NCI-H146 treated with DMSO at 0.1 percent for 48 hours (cell line): ENCODE results near the gene FANCI.
"Not testable (repeated sequence)": the region's sequence is repeated elsewhere in the genome, so short reads cannot be mapped to it uniquely, and the experiment has no call there.

Experiments used
- DNase-seq: peaks from one replicate; lab custom pipeline; 2025; ENCODE audit not compliant: unreplicated experiment; lab: John Stamatoyannopoulos, UW

Gene FANCI

DNA sequence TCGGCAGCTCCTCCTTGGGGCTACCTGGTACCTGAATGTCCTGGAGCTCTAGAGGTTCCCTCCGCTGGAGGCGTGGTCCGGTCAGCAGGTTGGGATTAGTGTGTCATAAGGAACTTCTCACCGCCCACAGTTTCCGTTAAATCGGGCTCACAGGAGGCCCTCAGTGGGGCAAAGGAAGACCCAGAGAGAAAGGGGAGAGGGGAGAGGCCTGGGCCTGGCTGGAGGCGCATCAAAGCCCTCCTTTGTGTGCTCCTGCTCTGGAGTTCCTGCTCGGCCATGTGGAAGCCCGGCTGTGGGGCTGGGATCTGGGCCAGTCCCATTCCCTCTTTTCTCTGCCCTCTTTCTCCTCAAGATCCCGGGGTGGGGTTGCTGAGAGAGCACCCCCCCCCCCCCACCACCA, 22.2 kb upstream of the FANCI start, which contains the start of gene RLBP1:
TSS of gene RLBP1 (minus strand) at position 37 of the 400 bp plus-strand sequence. CDS start 2,604 bp downstream, outside the sequence.
- no peak for DNase-seq

DNA sequence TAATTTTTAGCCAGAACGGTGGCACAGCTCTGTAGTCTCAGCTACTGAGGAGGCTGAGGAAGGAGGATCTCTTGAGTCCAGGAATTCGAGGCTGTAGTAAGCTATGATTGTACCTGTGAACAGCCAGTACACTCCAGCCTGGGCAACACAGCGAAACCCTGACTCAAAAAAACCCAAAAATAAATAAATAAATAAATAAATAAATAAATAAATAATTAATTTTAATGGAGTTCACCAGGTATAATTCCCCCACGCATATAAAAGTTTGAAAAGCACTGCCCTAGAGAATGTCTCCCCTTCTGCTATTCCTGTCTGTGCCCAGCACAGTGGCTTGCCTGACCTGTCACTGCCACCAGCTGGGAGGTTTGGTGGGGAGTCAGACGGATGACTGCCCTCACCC, 18.2 kb upstream of the FANCI start:
- no peak for DNase-seq

DNA sequence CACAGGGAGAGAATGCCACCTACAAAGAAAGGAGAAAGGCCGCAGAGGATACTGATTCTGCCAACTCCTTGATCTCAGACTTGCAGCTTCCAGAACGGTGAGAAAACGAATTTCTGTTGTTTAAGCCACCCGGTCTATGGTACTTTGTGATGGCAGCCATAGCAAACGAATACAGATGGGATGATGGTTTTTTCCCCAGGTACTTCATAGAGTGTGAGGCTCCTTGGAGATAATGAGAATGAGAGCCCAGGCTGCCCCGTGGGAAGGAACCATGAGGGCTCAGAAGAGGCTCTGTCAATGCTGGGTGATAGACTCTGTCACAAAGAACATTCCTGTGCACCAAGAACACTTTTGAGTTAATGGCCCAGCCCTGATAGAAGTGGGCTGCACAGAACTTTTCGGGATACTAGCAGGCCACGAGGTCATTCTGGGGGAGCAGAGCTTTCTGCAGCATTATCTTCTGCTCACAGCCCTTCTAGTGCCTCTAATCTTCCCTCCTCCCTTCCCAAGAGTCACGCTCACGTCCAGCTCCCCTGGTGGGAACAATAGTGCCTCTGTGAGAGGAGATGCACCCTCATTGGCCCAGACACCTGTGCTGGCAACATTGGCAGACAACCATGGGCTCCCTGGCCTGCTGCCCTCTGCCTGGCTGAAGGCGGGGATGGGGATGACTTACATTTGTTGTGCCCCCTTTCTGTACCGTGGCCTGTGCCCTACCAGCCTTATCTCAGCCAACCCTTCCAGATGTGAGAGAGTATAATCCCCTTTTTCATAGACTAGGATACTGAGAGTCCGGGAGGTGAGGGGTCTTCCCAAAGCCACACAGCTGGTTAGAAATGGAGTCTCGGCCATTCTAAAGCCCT, 17.2 kb upstream of the FANCI start:
- no peak for DNase-seq

DNA sequence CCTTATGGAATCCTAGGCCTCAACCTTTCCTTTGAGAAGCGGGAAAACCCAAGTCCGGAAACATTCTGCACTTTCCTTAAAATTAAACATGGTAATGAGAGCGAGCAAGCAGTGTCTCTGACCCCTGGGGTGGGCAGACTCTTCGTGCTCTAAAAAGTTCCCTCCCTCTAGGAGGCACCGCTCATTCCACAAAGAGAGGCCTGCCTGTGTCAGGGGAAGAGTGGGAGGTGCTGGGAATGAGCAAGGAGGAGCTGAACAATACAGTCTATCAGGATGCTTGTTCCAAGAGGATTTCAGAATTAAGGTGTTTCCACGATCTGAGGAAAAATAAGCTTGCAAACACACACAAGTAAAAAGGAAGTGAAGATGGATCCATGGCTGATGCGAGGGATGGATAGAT, 16.4 kb upstream of the FANCI start:
- DNase-seq, result no peak

DNA sequence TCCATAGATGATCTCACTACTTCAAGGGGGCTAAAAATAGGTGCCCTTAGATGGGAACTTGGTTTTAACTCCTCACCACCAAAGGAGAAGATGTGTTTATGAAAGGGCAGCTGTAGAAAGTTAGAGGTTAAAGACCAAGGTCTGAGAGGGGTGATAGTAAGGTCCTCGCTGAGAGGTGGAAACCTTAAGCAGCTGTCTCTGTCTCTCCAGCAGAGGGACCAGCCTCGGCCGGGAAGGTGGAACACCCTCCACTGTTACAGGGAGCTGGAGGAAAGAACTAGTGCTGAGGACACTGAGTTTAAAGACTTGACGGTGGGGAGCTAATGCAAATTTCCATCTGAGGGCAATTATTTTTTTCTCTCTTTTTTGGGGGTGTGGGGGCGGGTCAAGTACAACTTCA, 13.5 kb upstream of the FANCI start:
- no peak for DNase-seq

DNA sequence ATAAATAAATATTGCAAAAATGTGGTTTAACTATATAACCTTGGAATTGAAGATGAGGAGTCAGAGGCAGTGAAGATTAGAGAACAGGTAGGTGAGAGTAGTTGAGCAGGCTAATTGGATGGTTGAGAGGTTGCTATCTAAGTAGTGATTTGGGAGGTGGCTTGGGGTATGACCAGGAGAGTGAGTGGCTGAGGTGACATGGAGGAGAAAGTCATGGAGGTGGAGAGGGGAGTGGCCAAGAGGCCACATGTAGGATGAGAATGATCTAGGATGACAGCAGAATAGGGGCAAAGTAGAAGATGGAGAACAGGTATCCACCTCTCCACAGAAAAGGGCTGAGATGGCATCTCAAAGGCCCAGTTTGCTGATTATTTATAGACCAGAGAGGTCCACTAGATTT, 11.9 kb upstream of the FANCI start:
- DNase-seq, result no peak

DNA sequence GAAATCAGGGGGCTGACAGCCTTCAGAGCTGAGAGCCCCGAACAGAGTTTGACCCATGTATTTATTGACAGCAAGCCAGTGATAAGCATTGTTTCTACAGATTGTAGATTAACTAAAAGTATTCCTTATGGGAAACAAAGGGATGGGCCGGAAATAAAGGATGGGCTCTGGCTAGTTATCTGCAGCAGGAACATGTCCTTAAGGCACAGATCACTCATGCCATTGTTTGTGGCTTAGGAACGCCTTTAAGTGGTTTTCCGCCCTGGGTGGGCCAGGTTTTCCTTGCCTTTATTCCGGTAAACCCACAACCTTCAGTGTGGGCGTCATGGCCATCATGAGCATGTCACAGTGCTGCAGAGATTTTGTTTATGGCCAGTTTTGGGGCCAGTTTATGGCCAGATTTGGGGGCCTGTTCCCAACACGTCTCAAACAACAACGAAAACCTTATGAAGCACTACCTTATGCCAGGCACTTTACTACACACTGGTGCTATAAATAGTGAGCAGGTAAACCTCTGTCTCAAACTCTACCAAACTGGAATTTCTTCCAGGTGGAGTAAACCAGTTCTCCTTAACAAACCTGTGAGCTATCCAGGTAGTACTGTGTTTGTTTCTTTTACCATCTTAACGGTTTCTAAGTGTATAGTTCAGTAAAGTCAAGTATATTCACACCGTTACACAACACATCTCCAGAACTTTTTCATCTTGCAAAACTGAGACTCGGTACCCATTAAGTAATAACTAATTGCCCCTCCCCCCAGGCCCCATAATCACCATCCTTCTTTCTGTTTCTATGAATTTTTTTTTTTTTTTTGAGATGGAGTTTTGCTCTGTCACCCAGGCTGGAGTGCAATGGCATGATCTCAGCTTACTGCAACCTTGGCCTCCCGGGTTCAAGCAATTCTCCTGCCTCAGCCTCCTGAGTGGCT, 3.6 kb upstream of the FANCI start:
- not testable (repeated sequence) for DNase-seq

DNA sequence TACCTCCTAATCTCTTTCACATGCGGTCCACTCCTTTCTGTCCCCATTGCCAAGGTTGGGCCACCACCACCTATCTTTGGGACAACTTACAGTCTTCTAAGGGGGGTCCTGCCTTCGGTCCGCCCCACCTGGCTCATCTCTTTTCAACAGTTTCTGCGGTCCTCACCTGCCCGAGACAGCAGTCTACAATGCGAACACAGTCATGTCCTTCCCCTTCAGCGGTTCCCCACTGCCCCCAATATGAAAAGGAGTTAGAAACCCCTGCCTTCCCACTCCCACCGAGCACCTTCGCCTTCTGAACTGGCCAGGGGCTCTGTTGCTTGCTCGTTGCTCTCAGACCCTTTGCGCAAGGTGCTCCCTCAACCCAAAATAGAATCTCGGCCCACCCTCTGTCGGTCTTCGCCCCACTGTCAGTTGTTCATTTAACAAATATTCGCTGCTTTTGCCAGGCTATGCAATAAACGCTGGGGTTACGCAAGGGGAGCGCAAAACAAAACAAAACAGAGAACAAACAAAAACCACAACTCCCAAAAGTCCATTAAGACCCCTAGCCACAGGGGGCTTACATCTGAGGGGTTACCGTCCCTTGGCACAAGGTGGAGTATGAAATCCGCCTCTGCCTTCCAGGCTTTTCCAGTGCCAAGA, 611 bp upstream of the FANCI start:
- DNase-seq, result no peak

DNA sequence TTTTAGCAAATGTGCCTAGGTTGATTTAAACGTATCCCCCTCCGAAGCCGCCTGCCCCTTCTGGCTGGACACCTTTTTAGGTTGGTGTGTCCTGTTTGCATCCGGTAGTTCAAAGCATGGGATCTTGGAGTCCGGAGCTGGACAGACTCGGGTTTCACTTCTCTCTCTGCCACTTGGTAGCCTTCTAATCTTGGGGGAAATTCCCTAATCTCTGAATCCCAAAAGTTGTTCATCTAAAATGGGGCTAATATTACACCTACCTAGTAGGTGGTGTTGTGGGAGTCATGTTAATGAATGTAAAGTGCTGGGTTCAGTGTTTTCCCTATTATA, 760 bp downstream of the FANCI start:
- peak; percentile 36 for DNase-seq

DNA sequence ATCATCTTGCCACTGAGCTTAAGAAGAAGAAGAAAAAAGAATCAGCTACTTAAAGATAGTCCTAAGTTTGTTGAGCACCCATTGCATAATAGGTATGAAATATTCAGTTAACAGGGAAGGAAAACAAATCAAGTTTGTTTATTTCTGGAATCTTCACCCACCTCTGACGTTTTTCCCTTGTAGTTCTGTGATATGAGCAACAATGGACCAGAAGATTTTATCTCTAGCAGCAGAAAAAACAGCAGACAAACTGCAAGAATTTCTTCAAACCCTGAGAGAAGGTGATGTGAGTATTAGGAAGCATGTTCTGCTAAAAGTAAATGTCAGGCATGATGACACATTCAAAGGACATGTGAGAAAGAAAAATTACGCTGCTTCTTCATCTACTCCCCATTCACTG, 3.7 kb downstream of the FANCI start:
- DNase-seq, result no peak

DNA sequence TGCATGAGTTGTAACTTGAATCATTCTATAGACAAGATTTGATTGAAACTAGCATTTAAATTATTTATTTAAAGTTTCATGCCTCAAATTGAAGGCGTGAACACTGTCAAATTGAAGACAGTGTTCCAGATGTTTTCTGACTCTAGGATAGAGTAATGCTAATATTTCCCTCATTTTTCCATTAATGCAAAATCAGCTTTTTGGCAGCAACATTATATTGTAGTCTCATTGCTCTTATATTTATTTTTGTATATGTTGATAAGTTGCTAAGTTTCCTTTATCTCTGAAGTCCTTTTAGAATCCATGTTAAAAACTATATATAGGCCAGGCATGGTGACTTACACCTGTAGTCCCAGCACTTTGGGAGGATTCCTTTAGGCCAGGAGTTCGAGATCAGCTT, 4.8 kb downstream of the FANCI start:
- no peak for DNase-seq

DNA sequence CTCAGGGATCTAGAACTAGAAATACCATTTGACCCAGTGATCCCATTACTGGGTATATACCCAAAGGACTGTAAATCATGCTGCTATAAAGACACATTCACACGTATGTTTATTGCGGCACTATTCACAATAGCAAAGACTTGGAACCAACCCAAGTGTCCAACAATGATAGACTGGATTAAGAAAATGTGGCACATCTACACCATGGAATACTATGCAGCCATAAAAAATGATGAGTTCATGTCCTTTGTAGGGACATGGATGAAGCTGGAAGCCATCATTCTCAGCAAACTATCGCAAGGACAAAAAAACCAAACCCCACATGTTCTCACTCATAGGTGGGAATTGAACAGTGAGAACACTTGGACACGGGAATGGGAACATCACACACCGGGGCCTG, 6.4 kb downstream of the FANCI start:
- DNase-seq, result not testable (repeated sequence)

DNA sequence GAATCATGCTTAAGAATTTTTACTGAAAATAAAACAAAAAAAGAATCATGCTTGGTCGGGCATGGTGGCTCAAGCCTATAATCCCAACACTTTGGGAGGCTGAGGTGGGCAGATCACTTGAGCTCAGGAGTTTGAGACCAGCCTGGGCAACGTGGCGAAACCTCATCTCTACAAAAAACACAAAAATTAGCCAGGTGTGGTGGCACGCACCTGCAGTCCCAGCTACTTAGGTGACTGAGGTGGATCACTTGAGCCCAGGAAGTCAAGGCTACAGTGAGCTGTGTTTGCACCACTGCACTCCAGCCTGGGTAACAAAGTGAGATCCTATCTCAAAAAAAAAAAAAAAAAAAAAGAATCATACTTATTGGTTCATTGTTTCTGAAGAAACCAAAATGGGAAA, 33.5 kb downstream of the FANCI start:
- not testable (repeated sequence) for DNase-seq

DNA sequence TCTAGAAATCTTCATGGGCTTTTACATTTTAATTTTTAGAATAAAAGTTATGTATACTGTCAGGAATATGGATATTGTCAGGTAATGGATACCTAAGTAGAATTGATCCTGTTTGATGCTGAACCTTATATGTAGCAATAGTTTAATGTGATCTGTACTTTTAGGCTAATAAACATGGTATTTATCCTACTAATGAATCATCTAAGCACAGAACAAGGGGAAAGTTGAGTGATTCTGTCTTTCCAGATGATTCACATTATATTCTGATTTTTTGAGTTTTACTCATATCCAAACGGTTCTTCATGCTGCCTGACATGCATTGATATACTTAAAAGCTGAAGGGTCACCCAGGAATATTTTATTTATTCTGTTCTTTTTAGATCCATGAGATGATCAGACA, 34.5 kb downstream of the FANCI start:
- DNase-seq, result no peak

DNA sequence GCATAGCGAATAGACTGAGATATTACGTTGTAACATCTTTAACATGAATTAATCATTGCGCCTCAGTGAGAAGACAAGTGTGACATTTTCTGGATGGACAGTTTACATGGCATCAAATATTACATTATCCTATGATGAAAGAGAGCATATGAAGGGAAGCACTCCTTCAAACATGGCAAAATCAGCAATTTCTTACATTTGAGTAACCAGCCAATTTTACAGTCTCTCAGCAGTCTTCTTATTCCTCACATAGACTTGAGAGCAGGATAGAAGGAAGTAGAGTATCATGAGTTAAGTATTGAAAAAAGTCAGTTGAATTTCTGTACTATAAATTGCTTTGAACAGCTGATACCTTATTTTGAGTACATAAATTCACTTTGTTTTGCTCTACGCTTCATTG, 38.9 kb downstream of the FANCI start:
- DNase-seq, result no peak

DNA sequence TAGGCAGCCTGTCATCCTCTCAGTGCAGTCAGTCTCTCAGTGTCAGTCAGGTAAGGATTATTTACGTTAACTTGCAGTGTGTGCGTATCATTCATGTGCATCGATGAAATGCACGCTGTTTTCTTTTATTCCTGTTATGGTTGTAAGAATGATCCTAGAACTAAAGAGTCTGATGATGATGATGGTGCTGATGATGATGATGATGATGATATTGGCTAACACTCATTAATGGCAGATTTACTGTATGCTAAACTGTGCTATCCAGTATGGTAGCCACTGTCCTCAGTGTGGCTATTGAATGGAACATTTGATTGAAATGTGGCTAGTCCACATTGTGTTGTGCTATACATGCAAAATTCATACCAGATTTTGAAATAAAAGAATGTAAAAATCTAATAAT, 39.4 kb downstream of the FANCI start:
- DNase-seq, result no peak

DNA sequence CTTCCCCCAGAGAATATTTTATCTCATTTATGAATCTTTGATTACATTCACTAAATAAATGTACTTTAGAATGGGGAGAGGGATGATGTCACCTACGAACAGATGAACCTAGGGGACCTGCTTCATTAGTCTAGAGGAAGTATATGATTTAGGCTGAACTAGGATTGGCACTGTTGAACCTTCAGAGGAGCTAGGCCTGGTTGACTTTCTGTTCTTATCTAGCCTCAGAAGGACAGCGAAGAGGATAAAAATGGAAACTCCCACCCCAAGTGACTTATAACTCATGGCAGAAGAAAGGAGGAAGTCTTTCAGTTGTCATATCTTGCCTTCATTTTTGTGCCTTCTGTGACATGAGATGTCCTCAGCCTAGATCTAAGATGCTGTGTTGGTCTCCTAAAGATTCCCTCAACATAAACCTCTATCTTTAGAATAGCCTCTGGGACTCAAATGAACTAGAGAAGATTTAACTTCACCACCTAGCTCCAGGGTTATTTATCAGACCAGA, 48.2 kb downstream of the FANCI start:
- no peak for DNase-seq

DNA sequence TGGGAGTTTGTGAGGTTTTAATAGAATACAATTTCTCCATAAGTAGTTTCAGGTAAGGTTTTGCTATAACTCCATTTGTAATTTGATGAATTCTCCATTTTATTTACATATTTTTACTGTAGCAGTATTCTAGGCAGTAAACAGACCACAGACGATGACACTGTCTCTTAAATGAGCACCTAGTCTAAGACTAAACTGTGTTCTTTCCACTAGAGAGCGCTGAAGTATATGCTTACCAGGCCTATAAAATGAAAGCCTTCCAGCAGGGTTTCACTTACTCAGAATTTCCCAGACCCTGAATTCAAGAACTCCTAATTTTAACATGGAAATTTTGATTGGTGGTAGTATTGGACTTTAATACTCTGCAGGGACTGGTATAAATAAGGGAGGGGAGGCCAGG, 49.2 kb downstream of the FANCI start:
- DNase-seq, result no peak

DNA sequence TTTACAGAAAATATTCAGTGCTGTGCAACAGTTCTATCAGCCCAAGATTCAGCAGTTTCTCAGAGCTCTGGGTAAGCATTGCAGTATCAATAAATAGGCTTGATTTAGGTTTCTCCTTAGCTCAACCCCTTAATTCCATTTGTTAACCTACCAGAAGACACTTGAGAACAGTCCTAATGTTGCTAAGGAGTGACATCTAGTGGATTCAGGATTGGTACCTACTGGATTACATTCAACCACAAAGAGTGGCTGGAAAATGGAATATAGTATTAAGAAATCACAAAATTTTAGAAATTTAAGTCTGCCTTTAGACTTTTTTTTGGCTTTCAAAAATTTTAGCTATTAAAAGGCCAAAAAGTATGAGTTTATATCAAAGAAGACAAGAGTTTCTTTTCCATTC, 56.1 kb downstream of the FANCI start:
- no peak for DNase-seq

DNA sequence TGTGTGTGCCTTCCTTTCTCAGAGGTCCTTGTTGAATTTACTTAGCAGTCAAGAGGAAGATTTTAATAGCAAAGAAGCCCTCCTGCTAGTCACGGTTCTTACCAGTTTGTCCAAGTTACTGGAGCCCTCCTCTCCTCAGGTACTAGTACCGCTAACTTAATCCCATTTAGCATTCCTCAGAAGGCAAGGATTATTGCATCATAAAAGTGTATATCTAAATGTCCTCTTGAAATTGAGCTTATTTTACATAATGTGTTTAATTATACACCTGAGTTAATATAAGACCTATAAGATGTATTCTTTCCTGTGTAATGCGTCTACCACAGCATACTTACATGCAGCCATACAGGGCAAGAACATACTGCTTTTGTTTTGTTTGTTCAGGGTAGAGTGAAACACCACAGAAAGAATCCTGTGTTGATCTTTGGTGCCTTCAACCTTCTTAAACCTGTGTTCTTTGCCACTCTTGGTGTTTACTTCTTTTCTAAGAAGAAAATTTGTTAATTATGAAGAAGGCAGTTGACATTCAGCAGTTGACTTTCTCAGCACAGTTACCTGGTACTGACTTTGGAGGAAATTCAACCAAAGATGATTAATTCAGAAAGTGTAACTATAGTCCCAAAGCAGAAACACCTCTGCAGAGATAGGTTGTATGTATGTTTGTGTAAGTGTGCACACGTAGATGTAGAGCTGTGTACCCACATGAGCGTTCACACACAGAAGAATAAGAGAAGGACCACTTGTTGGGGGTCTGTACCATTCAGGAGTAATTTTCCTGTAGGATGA, 57.7 kb downstream of the FANCI start:
- DNase-seq, result no peak

DNA sequence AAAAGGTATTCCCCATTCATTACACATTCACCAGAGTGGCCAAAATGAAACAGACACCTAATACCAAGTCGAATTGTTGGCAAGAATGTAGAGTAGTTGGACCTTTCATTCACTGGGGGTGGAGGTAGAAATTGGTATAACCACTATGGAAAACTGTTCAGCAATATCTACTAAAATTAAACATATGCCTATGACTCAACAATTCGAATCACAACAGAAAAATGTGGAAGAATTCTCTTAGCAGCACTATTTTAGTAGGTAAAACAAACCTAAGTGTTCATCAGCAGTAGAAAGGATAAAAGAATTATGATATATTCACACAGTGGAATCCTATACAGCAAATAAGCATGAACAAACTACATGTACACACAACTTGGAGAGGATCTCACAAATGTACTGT, 60.2 kb downstream of the FANCI start:
- DNase-seq, result no peak
